ENCODE measurements around the gene RNGTT.

- TF ChIP-seq POLR2AphosphoS5 (IDR thresholded peaks at IDR 0.05; ENCODE audit: low read depth, low read length) (no peak), TAF1 (IDR thresholded peaks at IDR 0.05; ENCODE audit: borderline replicate concordance, insufficient read depth, low read length) (no peak), REST (IDR thresholded peaks at IDR 0.05; ENCODE audit: insufficient read depth in 1 of 2, low read depth in 2 of 2, low read length in 2 of 2) (no peak), SIN3A (IDR thresholded peaks at IDR 0.05; ENCODE audit: borderline replicate concordance, insufficient read depth, low read length) (no peak)
These were observed 1.1 kb upstream of the RNGTT start for GRCh38 chr6:88964509-88964908.
